GM19099 (cell line): ENCODE results near the gene AP3B1.

Experiments used
- POLR2A ChIP-seq: IDR thresholded peaks from 3 replicates; pipeline ENCODE4 v1.6.1; 2011; ENCODE audit warnings: low read depth; ENCODE audit not compliant: insufficient read length; ENCODE audit errors: extremely low read depth

Gene AP3B1

DNA sequence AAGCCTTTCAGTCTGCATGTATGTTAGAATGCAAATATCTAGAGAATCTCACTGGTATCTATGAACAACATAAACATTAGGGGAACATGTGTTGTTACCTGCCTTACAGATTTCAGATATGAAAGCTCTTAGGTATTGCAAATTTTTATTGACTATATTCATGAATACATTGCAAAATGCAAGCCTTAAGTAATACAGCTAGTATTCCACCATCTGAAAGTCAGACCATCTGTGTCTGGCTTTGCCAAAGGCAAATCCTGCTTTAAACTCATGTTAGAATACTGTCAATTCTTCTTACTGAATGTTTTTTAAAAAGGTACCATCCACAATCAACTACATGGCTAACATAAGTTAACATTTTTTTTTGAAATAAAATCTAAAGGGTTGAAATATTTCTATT is 215.6 kb downstream of the AP3B1 start:
- TF ChIP-seq POLR2A, result no peak

DNA sequence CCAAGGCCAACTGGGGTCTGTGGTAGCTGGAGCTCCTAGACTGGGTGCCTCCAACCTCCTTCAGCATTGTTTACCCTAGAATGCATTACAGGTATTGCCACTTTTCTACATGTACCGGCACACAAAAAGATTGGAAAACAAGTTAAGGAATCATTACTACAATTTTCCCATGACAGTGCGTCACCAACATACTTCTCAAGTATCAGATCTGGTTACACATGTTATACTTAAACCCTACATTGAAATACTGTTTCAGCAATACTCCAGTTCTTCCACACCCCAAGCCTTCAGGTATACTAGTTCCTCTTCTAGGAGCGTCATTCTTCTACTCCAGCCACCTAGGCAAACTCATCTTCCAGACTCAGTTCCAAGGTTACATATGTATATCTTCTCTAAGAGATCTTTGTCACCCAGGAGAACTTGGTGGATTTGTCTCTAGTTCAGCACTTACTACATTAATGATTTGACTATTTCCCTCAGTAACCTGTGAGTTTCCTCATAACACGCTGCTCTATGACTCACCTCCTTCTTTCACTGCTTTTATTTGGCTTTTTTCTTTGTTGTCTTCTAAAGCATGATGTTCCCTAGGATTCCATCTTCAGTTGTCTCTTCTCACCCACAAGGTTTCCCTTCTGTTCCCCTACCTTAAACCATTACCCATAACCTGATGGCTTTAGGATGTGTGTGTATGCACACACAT is 217.0 kb downstream of the AP3B1 start:
- TF ChIP-seq POLR2A, result no peak

DNA sequence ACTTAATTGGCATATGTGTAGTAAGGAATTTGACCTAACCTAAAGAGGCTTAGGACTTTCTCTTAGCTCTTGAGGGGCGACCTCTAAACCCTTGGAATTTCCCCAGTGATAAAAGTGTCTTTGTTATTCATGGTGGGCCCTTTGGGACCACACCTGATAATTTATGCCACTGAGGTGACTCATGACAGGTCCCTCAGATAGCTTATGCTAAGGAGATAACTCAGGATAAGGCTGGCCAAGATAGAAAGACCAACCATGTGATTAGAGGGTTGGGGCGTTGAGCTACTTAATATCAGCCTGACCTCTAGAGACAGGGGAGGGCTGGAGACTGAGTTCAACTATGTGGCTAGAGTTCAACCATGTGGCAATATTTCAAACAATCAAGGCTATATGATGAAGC is 218.1 kb downstream of the AP3B1 start:
- TF ChIP-seq POLR2A, result no peak

DNA sequence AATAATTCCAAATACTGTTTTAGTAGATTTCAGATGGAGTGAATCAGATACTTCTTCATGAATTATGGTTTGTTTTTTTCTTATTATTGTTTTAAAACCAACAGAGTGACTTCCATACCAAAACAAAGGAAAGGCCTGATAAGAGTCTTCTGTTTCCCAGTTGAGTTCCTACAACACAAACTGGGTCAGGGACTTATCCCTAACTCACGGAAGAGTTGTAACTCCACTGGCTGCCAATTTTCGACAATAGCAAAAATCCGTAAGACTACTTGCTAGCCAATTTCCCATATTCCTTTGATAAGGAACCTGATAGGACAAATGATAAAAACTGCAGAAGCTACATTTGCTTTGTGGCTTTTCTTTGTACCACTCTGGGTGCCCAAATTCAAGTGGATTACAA is 219.2 kb downstream of the AP3B1 start:
- no peak for TF ChIP-seq POLR2A

- TF ChIP-seq POLR2A, result no peak
Measured at GRCh38 chr5:78065663-78066062, 228.8 kb downstream of the AP3B1 start.

DNA sequence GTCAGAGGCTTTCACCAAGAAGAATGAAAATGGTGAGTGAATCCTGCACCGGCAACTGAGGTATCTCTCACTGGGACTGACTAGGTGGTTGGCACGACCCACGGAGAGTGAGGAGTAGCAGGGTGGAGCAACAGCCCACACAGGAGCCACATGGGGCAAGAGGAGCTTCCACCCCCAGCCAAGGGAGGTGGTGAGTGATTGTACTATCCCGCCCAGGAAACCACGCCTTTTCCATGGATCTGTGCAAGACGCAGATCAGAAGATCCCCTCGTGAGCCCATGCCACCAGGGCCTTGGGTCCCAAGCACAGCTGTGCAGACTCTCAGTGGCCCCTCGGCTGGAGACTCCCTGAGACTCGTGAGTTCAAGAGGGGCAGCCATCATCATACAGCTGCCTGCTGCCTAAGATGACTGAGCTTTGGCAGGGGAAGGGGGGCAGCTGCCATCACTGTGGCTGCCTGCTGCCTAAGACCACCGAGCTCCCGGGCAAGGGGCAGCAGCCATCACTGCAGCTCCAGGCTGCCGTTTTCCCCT is 229.5 kb downstream of the AP3B1 start:
- no peak for TF ChIP-seq POLR2A

DNA sequence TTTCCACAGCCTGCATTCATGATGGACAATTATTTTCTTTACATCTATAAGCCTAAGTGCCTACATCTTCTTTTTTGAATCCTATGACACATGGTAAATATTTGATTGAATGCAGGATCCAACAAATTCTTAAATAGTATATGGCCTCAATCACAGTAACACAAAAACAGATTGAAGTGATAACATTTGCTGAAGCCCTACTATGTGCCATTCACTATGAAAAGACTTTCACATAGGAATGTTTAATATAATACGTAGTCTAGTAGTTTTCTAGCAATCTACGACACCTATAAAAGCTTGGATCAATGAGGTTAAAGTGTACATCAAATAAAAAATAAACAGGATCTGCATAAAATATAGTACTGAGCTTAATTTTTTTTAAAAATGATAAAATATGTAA is 231.0 kb downstream of the AP3B1 start:
- TF ChIP-seq POLR2A, result no peak

GRCh38 chr5:78062645-78063044 is 231.9 kb downstream of the AP3B1 start:
- TF ChIP-seq POLR2A, result no peak

DNA sequence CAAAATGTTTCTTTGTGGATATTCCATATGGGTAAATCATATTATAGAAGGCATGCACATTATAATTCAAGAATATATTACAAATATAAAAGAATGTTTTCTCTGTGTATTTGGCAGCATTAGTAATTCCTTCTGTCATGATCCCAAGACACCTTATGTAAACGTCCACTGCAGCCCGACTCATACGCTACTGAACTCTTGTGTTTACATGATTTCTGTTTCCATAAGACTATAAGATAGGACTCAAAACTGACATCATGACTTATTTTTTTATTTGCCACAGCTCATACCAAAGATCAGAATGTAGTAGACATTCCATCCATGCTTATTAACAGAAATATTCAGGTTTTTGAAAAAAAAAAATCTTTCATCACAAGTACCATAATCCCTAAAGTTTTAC is 234.1 kb downstream of the AP3B1 start:
- TF ChIP-seq POLR2A, result no peak

GRCh38 chr5:78058625-78059024 is 235.9 kb downstream of the AP3B1 start:
- TF ChIP-seq POLR2A, result no peak

- no peak for TF ChIP-seq POLR2A
Measured at GRCh38 chr5:78056901-78057514, 237.5 kb downstream of the AP3B1 start.

DNA sequence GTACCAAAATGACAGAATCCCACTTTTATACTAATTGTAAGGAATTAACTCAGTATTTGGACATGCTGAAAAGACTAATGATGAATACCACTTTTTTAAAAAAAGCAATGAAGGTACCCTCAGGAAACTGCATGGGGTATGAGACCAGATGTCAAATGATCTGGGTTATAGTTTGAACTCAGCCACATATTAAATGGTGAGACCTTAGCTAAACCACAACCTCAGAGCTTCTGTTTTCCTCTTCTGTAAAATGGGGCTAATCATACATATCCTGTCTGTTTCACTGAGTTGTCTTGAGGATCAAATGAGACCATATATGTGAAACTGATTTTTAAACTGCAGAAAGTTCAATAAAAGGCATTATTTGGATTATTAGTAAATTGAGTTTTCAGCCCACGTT is 238.4 kb downstream of the AP3B1 start:
- TF ChIP-seq POLR2A, result no peak

DNA sequence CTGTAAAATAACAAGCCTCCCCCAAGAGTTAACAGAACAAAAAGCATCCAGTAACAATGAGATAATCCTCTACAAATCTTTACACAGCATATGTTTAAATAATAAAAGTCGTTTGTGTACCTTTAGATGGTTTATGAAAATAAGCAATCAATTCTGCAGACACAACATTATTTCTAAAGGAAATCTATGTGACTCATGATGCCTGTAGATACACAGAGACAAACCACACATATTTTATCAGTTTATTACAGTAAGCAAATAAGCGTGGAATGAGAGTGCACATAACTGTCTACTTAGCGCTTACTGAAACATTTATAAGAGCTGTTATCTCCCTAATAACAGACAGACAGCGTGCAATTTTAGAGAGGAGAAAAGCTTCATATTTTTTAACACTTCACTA is 243.6 kb downstream of the AP3B1 start:
- no peak for TF ChIP-seq POLR2A

- no peak for TF ChIP-seq POLR2A
Measured at GRCh38 chr5:78046006-78046405, 248.5 kb downstream of the AP3B1 start.

DNA sequence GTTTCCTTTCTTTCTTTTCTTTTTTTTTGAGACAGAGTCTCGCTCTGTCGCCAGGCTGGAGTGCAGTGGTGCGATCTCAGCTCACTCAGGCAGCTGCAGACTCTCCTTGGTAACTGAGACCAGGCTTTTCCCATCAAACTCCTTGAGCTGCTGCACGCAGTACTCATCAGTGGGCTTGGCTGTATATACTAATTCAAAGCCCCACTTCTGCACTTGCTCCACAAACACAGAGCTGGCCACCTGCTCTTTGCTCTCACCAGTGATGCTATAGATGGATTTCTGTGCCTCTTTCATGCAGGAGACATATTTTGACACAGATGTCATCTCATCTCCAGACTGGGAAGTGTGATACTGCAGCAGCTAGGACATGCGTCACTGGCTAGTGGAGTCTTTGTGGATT is 252.7 kb downstream of the AP3B1 start:
- no peak for TF ChIP-seq POLR2A

DNA sequence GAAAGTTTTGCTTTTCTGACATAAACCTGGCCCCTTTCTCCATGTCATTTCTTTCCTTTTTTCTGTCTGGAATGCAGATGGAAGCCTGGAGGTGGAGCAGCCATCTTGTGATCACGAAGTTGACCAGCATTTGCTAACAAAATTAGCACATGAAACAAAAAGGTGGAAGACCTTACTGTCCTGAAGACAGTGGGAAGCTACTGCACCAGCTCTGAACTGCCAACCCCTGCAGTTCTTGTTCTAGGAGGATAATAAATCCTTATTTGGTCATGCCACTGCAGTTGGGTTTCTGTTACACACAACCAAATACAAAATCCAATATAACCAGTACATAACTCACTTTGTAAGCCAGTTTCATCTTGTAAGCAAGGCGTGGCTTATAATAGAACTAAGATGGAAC is 269.0 kb downstream of the AP3B1 start:
- no peak for TF ChIP-seq POLR2A

- TF ChIP-seq POLR2A, result no peak
Measured at GRCh38 chr5:78019744-78020143, 274.8 kb downstream of the AP3B1 start.

- no peak for TF ChIP-seq POLR2A
Measured at GRCh38 chr5:78016863-78017529, 277.5 kb downstream of the AP3B1 start.
